ENCODE data around the gene OR4S2. TPM values are rescaled to one million over a fixed set of nuclear protein-coding genes. Genes with fewer than 3 reads are reported as not detected.

Gene OR4S2, protein sequence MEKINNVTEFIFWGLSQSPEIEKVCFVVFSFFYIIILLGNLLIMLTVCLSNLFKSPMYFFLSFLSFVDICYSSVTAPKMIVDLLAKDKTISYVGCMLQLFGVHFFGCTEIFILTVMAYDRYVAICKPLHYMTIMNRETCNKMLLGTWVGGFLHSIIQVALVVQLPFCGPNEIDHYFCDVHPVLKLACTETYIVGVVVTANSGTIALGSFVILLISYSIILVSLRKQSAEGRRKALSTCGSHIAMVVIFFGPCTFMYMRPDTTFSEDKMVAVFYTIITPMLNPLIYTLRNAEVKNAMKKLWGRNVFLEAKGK
- polyA plus RNA-seq (2013, experiment 1 of 2): not detected
- polyA plus RNA-seq (2013, experiment 2 of 2): not detected

DNA sequence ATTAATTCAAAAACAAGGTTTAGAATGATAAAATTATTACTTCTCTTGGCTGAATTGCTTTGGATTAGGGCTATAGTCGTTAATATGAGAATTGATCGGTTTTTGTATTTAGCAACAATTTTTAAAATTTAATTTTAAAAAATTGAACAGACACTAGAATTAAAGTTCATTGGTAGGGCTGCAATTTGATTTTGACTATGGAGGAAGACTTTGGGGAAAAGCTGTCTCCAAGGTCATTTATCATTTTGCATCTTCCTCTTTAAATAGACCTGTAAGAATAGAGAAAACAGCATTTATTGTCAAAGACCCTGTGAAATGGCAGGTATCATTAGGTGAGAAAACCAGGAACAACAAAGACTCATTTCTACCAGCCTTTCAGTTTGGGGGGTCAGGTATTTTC is at the start of gene OR4S2:
Gene OR4S2 (plus strand): TSS at position 301 of the 400 bp plus-strand sequence. CDS start 2,577 bp downstream, outside the sequence.
- no CpG with 5 or more reads among the region's 2 CpGs for WGBS, 2 experiments (ENCODE audit: insufficient coverage in 2 of 2)
- no peak within 1 kb of the TSS for H3K4me3 ChIP-seq (ENCODE audit: extremely low read depth, insufficient read depth, low read length, poor library complexity, severe bottlenecking)

DNA sequence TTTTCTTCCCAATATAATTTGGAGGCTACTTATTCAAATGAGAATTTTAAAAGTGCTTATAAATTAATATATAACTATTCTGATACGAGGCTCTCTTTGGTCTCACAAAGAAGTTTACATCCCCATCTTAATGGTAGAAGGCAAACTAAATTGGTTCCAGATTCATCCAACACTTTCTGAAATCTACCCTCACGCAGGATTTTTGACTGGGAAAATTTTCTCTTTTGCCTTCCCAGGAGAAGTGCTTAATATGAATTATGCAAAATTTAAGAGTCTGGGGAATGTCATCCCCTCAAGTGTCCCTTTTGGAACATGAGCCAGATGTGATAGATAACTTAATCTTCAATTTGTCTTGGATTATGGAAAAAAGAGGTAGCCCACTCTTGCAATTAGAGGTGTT is 40.6 kb upstream of the OR4S2 start, which contains the start of gene OR4C11:
Gene OR4C11 (minus strand): TSS at position 101 of the 400 bp plus-strand sequence. CDS start 3,272 bp downstream, outside the sequence.
- H3K9me3 ChIP-seq (ENCODE audit: control insufficient read depth, low read length): peaks cover 14% of the 10 kb centered on the region
- H3K4me1 ChIP-seq (ENCODE audit: control insufficient read depth, insufficient read depth, low read length, poor library complexity, severe bottlenecking): no peaks in the 10 kb centered on the region
- no CpG with 5 or more reads among the region's 2 CpGs for WGBS, 2 experiments (ENCODE audit: insufficient coverage in 2 of 2)
- H3K27ac ChIP-seq (ENCODE audit: low read depth, low read length, severe bottlenecking): no peak within 1 kb of the TSS
- no peaks in the 10 kb centered on the region for H3K36me3 ChIP-seq (ENCODE audit: control insufficient read depth, insufficient read depth, low read length)
- H3K4me3 ChIP-seq (ENCODE audit: extremely low read depth, insufficient read depth, low read length, poor library complexity, severe bottlenecking): no peak within 1 kb of the TSS

More for the DNA sequence above, at the start of gene OR4S2:
- Histone ChIP-seq H3K4me1 (ENCODE audit: control insufficient read depth, insufficient read depth, low read length, poor library complexity, severe bottlenecking) (no peaks in the 10 kb centered on the region), H3K9me3 (ENCODE audit: control insufficient read depth, low read length) (peaks cover 10% of the 10 kb centered on the region), H3K36me3 (ENCODE audit: control insufficient read depth, insufficient read depth, low read length) (no peaks in the 10 kb centered on the region), H3K27ac (ENCODE audit: low read depth, low read length, severe bottlenecking) (no peak within 1 kb of the TSS)

- WGBS, 2 experiments (ENCODE audit: insufficient coverage in 2 of 2): no CpG with 5 or more reads among the region's 1 CpG
- Histone ChIP-seq H3K27ac (ENCODE audit: low read depth, low read length, severe bottlenecking) (no peak overlapping the region), H3K4me3 (ENCODE audit: extremely low read depth, insufficient read depth, low read length, poor library complexity, severe bottlenecking) (no peak overlapping the region), H3K36me3 (ENCODE audit: control insufficient read depth, insufficient read depth, low read length) (no peaks in the 10 kb centered on the region), H3K9me3 (ENCODE audit: control insufficient read depth, low read length) (peaks cover 8% of the 10 kb centered on the region), H3K4me1 (ENCODE audit: control insufficient read depth, insufficient read depth, low read length, poor library complexity, severe bottlenecking) (no peaks in the 10 kb centered on the region)
Observed at GRCh38 chr11:55624531-55624930, 23.6 kb upstream of the OR4S2 start.

- no CpG with 5 or more reads among the region's 3 CpGs for WGBS, 2 experiments (ENCODE audit: insufficient coverage in 2 of 2)
- no peaks in the 10 kb centered on the region for H3K36me3 ChIP-seq (ENCODE audit: control insufficient read depth, insufficient read depth, low read length)
- H3K4me1 ChIP-seq (ENCODE audit: control insufficient read depth, insufficient read depth, low read length, poor library complexity, severe bottlenecking): no peaks in the 10 kb centered on the region
Observed at GRCh38 chr11:55634813-55635212, 13.3 kb upstream of the OR4S2 start, which contains the start of gene OR4P4. Gene OR4P4 (plus strand): TSS chr11:55635113.

DNA sequence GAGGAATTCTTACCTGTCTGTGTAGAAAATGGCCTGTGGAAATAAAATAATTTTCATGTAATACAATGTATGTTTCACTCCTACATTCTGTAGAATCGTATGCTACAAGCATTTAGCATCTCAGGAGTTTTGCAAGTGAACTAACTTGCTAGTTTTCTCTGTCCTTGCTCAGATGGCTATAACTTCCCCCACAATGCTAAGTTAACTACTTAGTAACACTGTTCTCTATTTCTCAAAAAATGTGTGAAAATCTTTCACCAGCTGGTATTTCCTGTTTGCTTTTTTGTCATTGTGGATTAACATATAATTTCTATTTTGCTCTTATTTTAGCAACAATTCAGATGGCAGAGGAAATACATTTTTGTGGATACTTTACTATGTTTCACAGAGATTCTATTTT is 4.4 kb downstream of the OR4S2 start:
- WGBS, 2 experiments (ENCODE audit: insufficient coverage in 2 of 2): no CpG with 5 or more reads among the region's 1 CpG
- Histone ChIP-seq H3K27ac (ENCODE audit: low read depth, low read length, severe bottlenecking) (no peak overlapping the region), H3K4me3 (ENCODE audit: extremely low read depth, insufficient read depth, low read length, poor library complexity, severe bottlenecking) (no peak overlapping the region), H3K36me3 (ENCODE audit: control insufficient read depth, insufficient read depth, low read length) (no peaks in the 10 kb centered on the region), H3K9me3 (ENCODE audit: control insufficient read depth, low read length) (peaks cover 12% of the 10 kb centered on the region), H3K4me1 (ENCODE audit: control insufficient read depth, insufficient read depth, low read length, poor library complexity, severe bottlenecking) (no peaks in the 10 kb centered on the region)

More at GRCh38 chr11:55634813-55635212, 13.3 kb upstream of the OR4S2 start, which contains the start of gene OR4P4:
- Histone ChIP-seq H3K27ac (ENCODE audit: low read depth, low read length, severe bottlenecking) (no peak within 1 kb of the TSS), H3K4me3 (ENCODE audit: extremely low read depth, insufficient read depth, low read length, poor library complexity, severe bottlenecking) (no peak within 1 kb of the TSS), H3K9me3 (ENCODE audit: control insufficient read depth, low read length) (no peaks in the 10 kb centered on the region)

DNA sequence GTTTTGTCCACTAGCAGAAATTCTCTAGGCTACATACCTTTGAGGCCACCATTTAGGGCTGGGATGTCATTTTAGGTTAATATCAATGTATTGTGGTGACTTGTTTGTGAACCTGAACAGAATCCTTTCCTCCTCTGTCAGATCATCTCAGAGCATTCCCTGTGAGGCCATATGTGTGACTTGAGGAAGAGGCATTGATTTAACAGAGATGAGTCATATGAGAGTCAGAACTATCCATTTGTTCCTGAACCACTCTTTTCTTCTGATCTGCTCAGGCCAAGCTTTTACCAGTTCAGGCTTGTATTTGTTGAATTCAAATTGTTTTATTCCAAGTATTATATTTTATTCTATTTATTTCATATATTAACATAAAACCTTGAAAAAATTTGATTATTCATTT is 7.0 kb downstream of the OR4S2 start:
- Histone ChIP-seq H3K4me1 (ENCODE audit: control insufficient read depth, insufficient read depth, low read length, poor library complexity, severe bottlenecking) (no peaks in the 10 kb centered on the region), H3K27ac (ENCODE audit: low read depth, low read length, severe bottlenecking) (no peak overlapping the region), H3K4me3 (ENCODE audit: extremely low read depth, insufficient read depth, low read length, poor library complexity, severe bottlenecking) (no peak overlapping the region), H3K36me3 (ENCODE audit: control insufficient read depth, insufficient read depth, low read length) (no peaks in the 10 kb centered on the region), H3K9me3 (ENCODE audit: control insufficient read depth, low read length) (peaks cover 19% of the 10 kb centered on the region)

DNA sequence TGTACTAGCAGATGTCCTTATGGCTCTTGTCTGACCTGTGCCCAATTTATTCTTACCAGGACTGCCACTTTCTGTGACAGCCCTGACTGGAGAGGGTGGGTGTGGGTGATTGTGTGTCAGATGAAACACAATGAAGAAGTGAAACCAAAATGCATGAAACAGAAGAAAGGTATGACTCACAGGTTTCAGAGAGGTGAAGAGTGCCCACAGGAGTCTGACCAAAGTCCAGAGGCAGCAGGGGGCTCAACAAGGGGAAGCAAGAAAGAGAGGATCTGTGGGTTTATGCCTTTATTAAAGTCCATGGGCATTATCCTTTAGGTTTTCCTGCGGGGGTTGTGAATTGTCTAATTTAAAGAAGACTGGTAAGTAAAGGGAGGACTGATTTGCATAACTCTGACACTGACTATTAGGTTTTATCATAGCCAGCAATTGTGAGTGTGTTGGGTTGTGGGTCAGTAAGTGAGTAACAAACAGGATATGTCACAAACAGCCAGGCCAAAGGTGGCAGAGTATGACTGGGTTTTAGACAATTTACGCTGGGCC is 10.0 kb downstream of the OR4S2 start:
- H3K4me3 ChIP-seq (ENCODE audit: extremely low read depth, insufficient read depth, low read length, poor library complexity, severe bottlenecking): no peak overlapping the region
- no peaks in the 10 kb centered on the region for H3K4me1 ChIP-seq (ENCODE audit: control insufficient read depth, insufficient read depth, low read length, poor library complexity, severe bottlenecking)
- H3K27ac ChIP-seq (ENCODE audit: low read depth, low read length, severe bottlenecking): no peak overlapping the region
- H3K36me3 ChIP-seq (ENCODE audit: control insufficient read depth, insufficient read depth, low read length): no peaks in the 10 kb centered on the region
- peaks cover 19% of the 10 kb centered on the region for H3K9me3 ChIP-seq (ENCODE audit: control insufficient read depth, low read length)
- 100% methylated on average over 1 of the region's 2 CpGs; no CpG with 5 or more reads in 1 of the 2 experiments for whole genome bisulfite sequencing, 2 experiments (ENCODE audit: insufficient coverage in 2 of 2)

GRCh38 chr11:55658608-55659007 is 10.5 kb downstream of the OR4S2 start:
- H3K9me3 ChIP-seq (ENCODE audit: control insufficient read depth, low read length): peaks cover 19% of the 10 kb centered on the region
- H3K36me3 ChIP-seq (ENCODE audit: control insufficient read depth, insufficient read depth, low read length): no peaks in the 10 kb centered on the region
- no CpG with 5 or more reads among the region's 1 CpG for WGBS, 2 experiments (ENCODE audit: insufficient coverage in 2 of 2)
- no peak overlapping the region for H3K4me3 ChIP-seq (ENCODE audit: extremely low read depth, insufficient read depth, low read length, poor library complexity, severe bottlenecking)
- no peak overlapping the region for H3K27ac ChIP-seq (ENCODE audit: low read depth, low read length, severe bottlenecking)
- no peaks in the 10 kb centered on the region for H3K4me1 ChIP-seq (ENCODE audit: control insufficient read depth, insufficient read depth, low read length, poor library complexity, severe bottlenecking)

GRCh38 chr11:55661901-55662300 is 13.8 kb downstream of the OR4S2 start, which contains the start of gene OR4C6:
Gene OR4C6 (plus strand): TSS chr11:55662201. CDS start chr11:55665167, 2,966 bp downstream.
- no CpG with 5 or more reads among the region's 1 CpG for WGBS, 2 experiments (ENCODE audit: insufficient coverage in 2 of 2)
- Histone ChIP-seq H3K4me3 (ENCODE audit: extremely low read depth, insufficient read depth, low read length, poor library complexity, severe bottlenecking) (no peak within 1 kb of the TSS), H3K4me1 (ENCODE audit: control insufficient read depth, insufficient read depth, low read length, poor library complexity, severe bottlenecking) (no peaks in the 10 kb centered on the region), H3K27ac (ENCODE audit: low read depth, low read length, severe bottlenecking) (no peak within 1 kb of the TSS), H3K36me3 (ENCODE audit: control insufficient read depth, insufficient read depth, low read length) (no peaks in the 10 kb centered on the region), H3K9me3 (ENCODE audit: control insufficient read depth, low read length) (peaks cover 32% of the 10 kb centered on the region)

GRCh38 chr11:55669376-55669775 is 21.2 kb downstream of the OR4S2 start:
- H3K4me1 ChIP-seq (ENCODE audit: control insufficient read depth, insufficient read depth, low read length, poor library complexity, severe bottlenecking): no peaks in the 10 kb centered on the region
- no peak overlapping the region for H3K27ac ChIP-seq (ENCODE audit: low read depth, low read length, severe bottlenecking)
- no peak overlapping the region for H3K4me3 ChIP-seq (ENCODE audit: extremely low read depth, insufficient read depth, low read length, poor library complexity, severe bottlenecking)
- H3K9me3 ChIP-seq (ENCODE audit: control insufficient read depth, low read length): peaks cover 17% of the 10 kb centered on the region
- no CpG with 5 or more reads among the region's 2 CpGs for WGBS, 2 experiments (ENCODE audit: insufficient coverage in 2 of 2)
- H3K36me3 ChIP-seq (ENCODE audit: control insufficient read depth, insufficient read depth, low read length): no peaks in the 10 kb centered on the region

DNA sequence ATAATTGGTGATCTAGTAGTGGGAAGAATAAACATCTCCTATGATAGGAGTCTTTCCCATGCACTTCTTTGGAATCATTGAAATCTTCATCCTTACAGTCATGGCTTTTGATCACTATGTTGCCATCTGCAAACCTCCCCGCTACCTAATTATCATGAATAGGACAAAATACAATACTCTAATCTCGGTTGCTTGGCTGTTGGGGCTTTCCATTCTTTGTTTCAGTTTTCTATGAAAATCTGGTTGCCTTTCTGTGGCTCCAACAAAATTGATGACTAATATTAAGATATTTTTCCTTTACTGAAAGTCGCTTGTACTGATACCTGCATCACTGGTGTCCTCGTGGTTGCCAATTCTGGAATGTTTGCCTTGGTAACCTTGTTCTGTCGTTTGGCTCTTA is 25.7 kb downstream of the OR4S2 start:
- Histone ChIP-seq H3K4me1 (ENCODE audit: control insufficient read depth, insufficient read depth, low read length, poor library complexity, severe bottlenecking) (no peaks in the 10 kb centered on the region), H3K9me3 (ENCODE audit: control insufficient read depth, low read length) (peaks cover 8% of the 10 kb centered on the region), H3K27ac (ENCODE audit: low read depth, low read length, severe bottlenecking) (no peak overlapping the region), H3K4me3 (ENCODE audit: extremely low read depth, insufficient read depth, low read length, poor library complexity, severe bottlenecking) (no peak overlapping the region), H3K36me3 (ENCODE audit: control insufficient read depth, insufficient read depth, low read length) (no peaks in the 10 kb centered on the region)
- WGBS, 2 experiments (ENCODE audit: insufficient coverage in 2 of 2): 20% methylated on average over 1 of the region's 5 CpGs; no CpG with 5 or more reads in 1 of the 2 experiments

Measured in mesodermal cell (in vitro differentiated cells).